HG03135 (cell line): ENCODE measurements around the gene LMAN2.

Source experiments
- ATAC-seq: cut with Tn5 transposase; IDR thresholded peaks from one replicate; pipeline ENCODE4 v1.9.1; 2021; ENCODE audit warnings: mild to moderate bottlenecking, moderate library complexity; ENCODE audit not compliant: unreplicated experiment

Gene LMAN2

GRCh38 chr5:177290816-177291596 is 60.5 kb downstream of the LMAN2 start:
- ATAC-seq = no peak

- no peak for ATAC-seq
Observed at GRCh38 chr5:177288191-177288590, 63.3 kb downstream of the LMAN2 start.
